ENCODE data around the gene CACNA2D3. TPM values are rescaled to one million over a fixed set of nuclear protein-coding genes. Genes with fewer than 3 reads are reported as not detected.

Gene CACNA2D3
- total and polyA plus RNA-seq, 2 donors from 2014 or later, result 5.7 to 11.2 TPM

DNA sequence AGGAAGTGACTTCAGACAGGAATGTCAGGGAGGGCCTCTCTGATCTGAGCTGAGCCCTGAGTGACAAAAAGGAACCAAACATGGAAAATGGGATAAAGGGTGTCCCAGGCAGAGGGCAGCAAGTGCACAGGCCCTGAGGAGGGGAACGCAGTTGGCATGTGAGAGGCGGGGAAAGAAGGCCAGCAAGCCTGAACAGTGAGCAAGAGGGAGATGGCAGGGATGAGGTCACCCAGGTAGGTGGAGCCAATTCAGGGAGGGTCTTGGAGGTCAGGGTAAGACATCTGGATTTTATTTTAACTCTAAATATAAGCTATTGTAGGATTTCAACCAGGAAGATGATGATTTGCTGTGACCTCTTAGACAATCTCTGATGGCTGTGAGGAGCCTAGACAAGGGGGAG, 637.8 kb downstream of the CACNA2D3 start:
- TF ChIP-seq, protein P1, sequence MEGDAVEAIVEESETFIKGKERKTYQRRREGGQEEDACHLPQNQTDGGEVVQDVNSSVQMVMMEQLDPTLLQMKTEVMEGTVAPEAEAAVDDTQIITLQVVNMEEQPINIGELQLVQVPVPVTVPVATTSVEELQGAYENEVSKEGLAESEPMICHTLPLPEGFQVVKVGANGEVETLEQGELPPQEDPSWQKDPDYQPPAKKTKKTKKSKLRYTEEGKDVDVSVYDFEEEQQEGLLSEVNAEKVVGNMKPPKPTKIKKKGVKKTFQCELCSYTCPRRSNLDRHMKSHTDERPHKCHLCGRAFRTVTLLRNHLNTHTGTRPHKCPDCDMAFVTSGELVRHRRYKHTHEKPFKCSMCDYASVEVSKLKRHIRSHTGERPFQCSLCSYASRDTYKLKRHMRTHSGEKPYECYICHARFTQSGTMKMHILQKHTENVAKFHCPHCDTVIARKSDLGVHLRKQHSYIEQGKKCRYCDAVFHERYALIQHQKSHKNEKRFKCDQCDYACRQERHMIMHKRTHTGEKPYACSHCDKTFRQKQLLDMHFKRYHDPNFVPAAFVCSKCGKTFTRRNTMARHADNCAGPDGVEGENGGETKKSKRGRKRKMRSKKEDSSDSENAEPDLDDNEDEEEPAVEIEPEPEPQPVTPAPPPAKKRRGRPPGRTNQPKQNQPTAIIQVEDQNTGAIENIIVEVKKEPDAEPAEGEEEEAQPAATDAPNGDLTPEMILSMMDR (IDR thresholded peaks at IDR 0.05; ENCODE audit: borderline replicate concordance, extremely low read depth, insufficient read depth), result no peak
- no peaks in the 10 kb centered on the region for H3K27me3 ChIP-seq (ENCODE audit: control insufficient read depth, insufficient read depth, low read length)
- no peak overlapping the region for H3K27ac ChIP-seq (ENCODE audit: low read depth in 2 of 2, low read length in 2 of 2)
- H3K9me3 ChIP-seq (ENCODE audit: control insufficient read depth in 2 of 3, insufficient read depth in 1 of 3, low read length in 3 of 3), result no peaks in the 10 kb centered on the region
- H3K4me1 ChIP-seq (ENCODE audit: control insufficient read depth in 2 of 3, insufficient read depth in 2 of 3, low read depth in 1 of 3, low read length in 3 of 3), result no peaks in the 10 kb centered on the region
- intact Hi-C loops (cut with DNase I), result no loop called here
- H3K4me3 ChIP-seq (ENCODE audit: low read length in 3 of 3), result no peak overlapping the region
- no peaks in the 10 kb centered on the region for H3K36me3 ChIP-seq (ENCODE audit: control insufficient read depth in 2 of 3, insufficient read depth in 3 of 3, low read length in 3 of 3)
- FAIRE-seq (no peak), DNase-seq (no peak)
- H3K9ac ChIP-seq (ENCODE audit: low read length in 3 of 3), result no peak overlapping the region

DNA sequence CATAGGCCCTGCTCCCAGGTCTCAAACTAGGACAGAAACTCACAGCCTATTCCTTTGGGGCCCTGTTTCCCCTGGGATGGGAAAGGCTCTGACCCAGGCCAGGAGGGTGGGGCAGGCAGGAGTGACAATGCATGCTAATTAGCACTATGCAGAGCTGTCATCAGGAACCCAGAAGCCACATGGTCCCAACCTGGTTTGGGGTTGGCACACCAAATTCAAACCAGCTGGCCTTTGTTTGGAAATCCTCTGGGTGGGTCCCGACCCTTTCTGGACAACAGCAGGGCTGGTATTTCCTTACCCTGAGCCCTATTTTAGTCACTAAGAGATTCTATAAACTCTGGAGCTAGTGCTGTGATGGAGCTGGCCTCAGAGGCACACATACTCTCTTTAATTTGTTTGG, 639.3 kb downstream of the CACNA2D3 start:
- Histone ChIP-seq H3K27me3 (ENCODE audit: control insufficient read depth, insufficient read depth, low read length) (no peaks in the 10 kb centered on the region), H3K36me3 (ENCODE audit: control insufficient read depth in 2 of 3, insufficient read depth in 3 of 3, low read length in 3 of 3) (no peaks in the 10 kb centered on the region), H3K9ac (ENCODE audit: low read length in 3 of 3) (no peak overlapping the region), H3K27ac (ENCODE audit: low read depth in 2 of 2, low read length in 2 of 2) (no peak overlapping the region), H3K9me3 (ENCODE audit: control insufficient read depth in 2 of 3, insufficient read depth in 1 of 3, low read length in 3 of 3) (no peaks in the 10 kb centered on the region), H3K4me3 (ENCODE audit: low read length in 3 of 3) (no peak overlapping the region), H3K4me1 (ENCODE audit: control insufficient read depth in 2 of 3, insufficient read depth in 2 of 3, low read depth in 1 of 3, low read length in 3 of 3) (no peaks in the 10 kb centered on the region)
- intact Hi-C loops (cut with DNase I), result no loop called here
- FAIRE-seq (no peak), DNase-seq (no peak)
- TF ChIP-seq, protein P1 (IDR thresholded peaks at IDR 0.05; ENCODE audit: borderline replicate concordance, extremely low read depth, insufficient read depth), result no peak

GRCh38 chr3:54764911-54765310, 642.6 kb downstream of the CACNA2D3 start:
- no peak overlapping the region for H3K9ac ChIP-seq (ENCODE audit: low read length in 3 of 3)
- intact Hi-C loops (cut with DNase I), result no loop called here
- no peak overlapping the region for H3K4me3 ChIP-seq (ENCODE audit: low read length in 3 of 3)
- no peaks in the 10 kb centered on the region for H3K9me3 ChIP-seq (ENCODE audit: control insufficient read depth in 2 of 3, insufficient read depth in 1 of 3, low read length in 3 of 3)
- H3K4me1 ChIP-seq (ENCODE audit: control insufficient read depth in 2 of 3, insufficient read depth in 2 of 3, low read depth in 1 of 3, low read length in 3 of 3), result no peaks in the 10 kb centered on the region
- no peak overlapping the region for H3K27ac ChIP-seq (ENCODE audit: low read depth in 2 of 2, low read length in 2 of 2)
- TF ChIP-seq, protein P1 (IDR thresholded peaks at IDR 0.05; ENCODE audit: borderline replicate concordance, extremely low read depth, insufficient read depth), result no peak
- no peak for DNase-seq
- no peaks in the 10 kb centered on the region for H3K36me3 ChIP-seq (ENCODE audit: control insufficient read depth in 2 of 3, insufficient read depth in 3 of 3, low read length in 3 of 3)
- H3K27me3 ChIP-seq (ENCODE audit: control insufficient read depth, insufficient read depth, low read length), result no peaks in the 10 kb centered on the region
- no peak for FAIRE-seq

DNA sequence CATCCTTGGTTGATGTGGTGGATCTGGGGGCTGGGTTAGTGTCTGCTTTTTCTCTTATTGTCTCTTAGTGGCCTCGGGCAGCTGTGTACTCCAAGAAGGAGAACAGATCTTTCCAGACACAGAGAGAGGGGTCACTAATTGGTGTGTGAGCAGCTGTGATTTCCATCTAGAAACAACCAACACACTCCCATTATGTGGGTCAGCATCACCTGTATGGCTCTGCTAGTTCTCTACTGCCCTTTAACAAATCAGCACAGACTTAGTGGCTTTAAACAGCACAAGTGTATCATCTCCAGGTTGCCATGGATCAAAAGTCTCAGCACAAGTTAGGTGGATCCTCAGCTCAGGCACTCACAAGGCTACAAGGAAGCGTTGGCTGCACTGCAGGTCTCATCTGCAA, 648.7 kb downstream of the CACNA2D3 start:
- no peak overlapping the region for H3K9ac ChIP-seq (ENCODE audit: low read length in 3 of 3)
- intact Hi-C loops (cut with DNase I), result no loop called here
- H3K4me1 ChIP-seq (ENCODE audit: control insufficient read depth in 2 of 3, insufficient read depth in 2 of 3, low read depth in 1 of 3, low read length in 3 of 3), result no peaks in the 10 kb centered on the region
- H3K9me3 ChIP-seq (ENCODE audit: control insufficient read depth in 2 of 3, insufficient read depth in 1 of 3, low read length in 3 of 3), result no peaks in the 10 kb centered on the region
- DNase-seq, result no peak
- H3K4me3 ChIP-seq (ENCODE audit: low read length in 3 of 3), result no peak overlapping the region
- no peaks in the 10 kb centered on the region for H3K36me3 ChIP-seq (ENCODE audit: control insufficient read depth in 2 of 3, insufficient read depth in 3 of 3, low read length in 3 of 3)
- TF ChIP-seq, protein P1 (IDR thresholded peaks at IDR 0.05; ENCODE audit: borderline replicate concordance, extremely low read depth, insufficient read depth), result no peak
- H3K27ac ChIP-seq (ENCODE audit: low read depth in 2 of 2, low read length in 2 of 2), result no peak overlapping the region
- H3K27me3 ChIP-seq (ENCODE audit: control insufficient read depth, insufficient read depth, low read length), result no peaks in the 10 kb centered on the region
- no peak for FAIRE-seq

All from kidney (tissue), 14 donors.